NCI-H1436 treated with DMSO at 0.1 percent for 48 hours (cell line): ENCODE measurements around the gene LOC128125822.
A peak's percentile ranks its signal among the peaks of the same experiment; 100 is the strongest.

Experiments used
- DNase-seq: peaks from one replicate; lab custom pipeline; 2025; lab: John Stamatoyannopoulos, UW

Gene LOC128125822

GRCh38 chr6:63556369-63556768 lies 15.9 kb upstream of the LOC128125822 start:
- DNase-seq, result no peak

- no peak for DNase-seq
Observed at GRCh38 chr6:63558278-63558677, 14.0 kb upstream of the LOC128125822 start.

GRCh38 chr6:63560801-63561287 lies 11.4 kb upstream of the LOC128125822 start:
- DNase-seq, result no peak

GRCh38 chr6:63561288-63561687 lies 11.0 kb upstream of the LOC128125822 start:
- no peak for DNase-seq

- DNase-seq, result no peak
Observed at GRCh38 chr6:63563235-63563634, 9.0 kb upstream of the LOC128125822 start.

- DNase-seq, result no peak
Observed at GRCh38 chr6:63565058-63565726, 7.1 kb upstream of the LOC128125822 start.

- DNase-seq, result no peak
Observed at GRCh38 chr6:63565727-63566596, 6.3 kb upstream of the LOC128125822 start.

GRCh38 chr6:63567966-63568365 lies 4.3 kb upstream of the LOC128125822 start:
- no peak for DNase-seq

- DNase-seq, result no peak
Observed at GRCh38 chr6:63571361-63572043, 778 bp upstream of the LOC128125822 start.

- DNase-seq, result no peak
Observed at GRCh38 chr6:63572747-63573075, 431 bp downstream of the LOC128125822 start.

- DNase-seq, result peak; percentile 56
Observed at GRCh38 chr6:63573076-63573898, 1.0 kb downstream of the LOC128125822 start.

GRCh38 chr6:63573899-63574553 lies 1.7 kb downstream of the LOC128125822 start:
- peak; percentile 37 for DNase-seq

GRCh38 chr6:63574554-63574900 lies 2.2 kb downstream of the LOC128125822 start:
- DNase-seq, result no peak

GRCh38 chr6:63576147-63576772 lies 4.0 kb downstream of the LOC128125822 start:
- no peak for DNase-seq

GRCh38 chr6:63576985-63577712 lies 4.9 kb downstream of the LOC128125822 start:
- DNase-seq, result no peak

- DNase-seq, result no peak
Observed at GRCh38 chr6:63578757-63579156, 6.5 kb downstream of the LOC128125822 start.

- DNase-seq, result no peak
Observed at GRCh38 chr6:63579937-63580703, 7.8 kb downstream of the LOC128125822 start.

GRCh38 chr6:63580704-63580961 lies 8.4 kb downstream of the LOC128125822 start:
- no peak for DNase-seq

- DNase-seq, result no peak
Observed at GRCh38 chr6:63581355-63582013, 9.2 kb downstream of the LOC128125822 start.
